IPS-20b (cell line): ENCODE results near the gene BRINP1.
A peak's percentile ranks its signal among the peaks of the same experiment; 100 is the strongest.

Source experiments
- H3K27ac ChIP-seq: one replicate; pipeline ENCODE4 v1.5.1; 2013; ENCODE audit warnings: low read length
- H3K27me3 ChIP-seq: 2 replicates; pipeline ENCODE4 v1.6.1; 2013; ENCODE audit warnings: mild to moderate bottlenecking, low read length, inconsistent platforms; ENCODE audit not compliant: insufficient read depth
- H3K36me3 ChIP-seq: 2 replicates; pipeline ENCODE4 v1.6.1; 2013; ENCODE audit warnings: low read depth, mild to moderate bottlenecking, inconsistent platforms, low read length, moderate library complexity; ENCODE audit not compliant: insufficient read depth
- H3K4me1 ChIP-seq: 2 replicates; pipeline ENCODE4 v1.6.1; 2013; ENCODE audit warnings: mild to moderate bottlenecking, control low read depth, inconsistent platforms, low read length, moderate library complexity; ENCODE audit not compliant: insufficient read depth
- H3K4me3 ChIP-seq: 2 replicates; pipeline ENCODE4 v1.5.1; 2013; ENCODE audit warnings: mild to moderate bottlenecking, low read length, inconsistent platforms
- H3K9ac ChIP-seq: 2 replicates; pipeline ENCODE4 v1.6.1; 2013; ENCODE audit warnings: low read depth, mild to moderate bottlenecking, inconsistent platforms, low read length, moderate library complexity
- H3K9me3 ChIP-seq: 2 replicates; pipeline ENCODE4 v1.6.1; 2013; ENCODE audit warnings: mild to moderate bottlenecking, low read depth, low read length, inconsistent platforms; ENCODE audit not compliant: insufficient read depth

BRINP1 gene

GRCh38 chr9:119368681-119369581 lies at the start of gene BRINP1:
Gene BRINP1 (minus strand): TSS chr9:119369435. CDS start chr9:119313355, 56,080 bp downstream.
- no peaks in the 10 kb centered on the region for H3K9me3 ChIP-seq
- no peak within 1 kb of the TSS for H3K27ac ChIP-seq
- peak within 1 kb of the TSS; percentile 61; the same call in 1 of the 2 replicates for H3K9ac ChIP-seq
- H3K36me3 ChIP-seq, result no peaks in the 10 kb centered on the region
- peak within 1 kb of the TSS; percentile 90 for H3K4me3 ChIP-seq
- H3K4me1 ChIP-seq, result peaks cover 23% of the 10 kb centered on the region; the same call in 1 of the 2 replicates
- peaks cover 53% of the 10 kb centered on the region for H3K27me3 ChIP-seq

GRCh38 chr9:119418721-119419120 lies 49.5 kb upstream of the BRINP1 start:
- Histone ChIP-seq H3K27me3 (no peaks in the 10 kb centered on the region), H3K27ac (no peak overlapping the region), H3K4me3 (no peak overlapping the region), H3K9ac (no peak overlapping the region), H3K36me3 (no peaks in the 10 kb centered on the region), H3K4me1 (no peaks in the 10 kb centered on the region), H3K9me3 (no peaks in the 10 kb centered on the region)

- Histone ChIP-seq H3K27me3 (no peaks in the 10 kb centered on the region), H3K4me3 (no peak overlapping the region), H3K36me3 (no peaks in the 10 kb centered on the region), H3K27ac (no peak overlapping the region), H3K4me1 (no peaks in the 10 kb centered on the region), H3K9me3 (no peaks in the 10 kb centered on the region), H3K9ac (no peak overlapping the region)
Measured at GRCh38 chr9:119416793-119417192, 47.6 kb upstream of the BRINP1 start.

GRCh38 chr9:119412399-119412798 lies 43.2 kb upstream of the BRINP1 start:
- H3K9me3 ChIP-seq, result no peaks in the 10 kb centered on the region
- H3K27ac ChIP-seq, result no peak overlapping the region
- H3K4me3 ChIP-seq, result no peak overlapping the region
- no peaks in the 10 kb centered on the region for H3K36me3 ChIP-seq
- H3K4me1 ChIP-seq, result no peaks in the 10 kb centered on the region
- H3K27me3 ChIP-seq, result no peaks in the 10 kb centered on the region
- H3K9ac ChIP-seq, result no peak overlapping the region

- Histone ChIP-seq H3K36me3 (no peaks in the 10 kb centered on the region), H3K4me3 (no peak overlapping the region), H3K27me3 (no peaks in the 10 kb centered on the region), H3K9me3 (no peaks in the 10 kb centered on the region), H3K27ac (no peak overlapping the region), H3K4me1 (no peaks in the 10 kb centered on the region), H3K9ac (no peak overlapping the region)
Measured at GRCh38 chr9:119409552-119409951, 40.3 kb upstream of the BRINP1 start.

GRCh38 chr9:119400606-119401005 lies 31.4 kb upstream of the BRINP1 start:
- Histone ChIP-seq H3K27me3 (no peaks in the 10 kb centered on the region), H3K9ac (no peak overlapping the region), H3K4me3 (no peak overlapping the region), H3K36me3 (no peaks in the 10 kb centered on the region), H3K9me3 (no peaks in the 10 kb centered on the region), H3K4me1 (no peaks in the 10 kb centered on the region), H3K27ac (no peak overlapping the region)

- Histone ChIP-seq H3K4me1 (no peaks in the 10 kb centered on the region; the same call in 1 of the 2 replicates), H3K27me3 (no peaks in the 10 kb centered on the region), H3K4me3 (no peak overlapping the region), H3K9ac (no peak overlapping the region), H3K9me3 (no peaks in the 10 kb centered on the region), H3K36me3 (no peaks in the 10 kb centered on the region), H3K27ac (no peak overlapping the region)
Measured at GRCh38 chr9:119398350-119398749, 29.1 kb upstream of the BRINP1 start.

- no peak overlapping the region for H3K27ac ChIP-seq
- H3K9ac ChIP-seq, result no peak overlapping the region
- H3K36me3 ChIP-seq, result no peaks in the 10 kb centered on the region
Measured at GRCh38 chr9:119391878-119392277, 22.6 kb upstream of the BRINP1 start.

GRCh38 chr9:119375892-119376291 lies 6.7 kb upstream of the BRINP1 start:
- no peaks in the 10 kb centered on the region for H3K9me3 ChIP-seq
- H3K4me3 ChIP-seq, result no peak overlapping the region
- no peak overlapping the region for H3K27ac ChIP-seq
- H3K27me3 ChIP-seq, result peaks cover 23% of the 10 kb centered on the region
- no peaks in the 10 kb centered on the region for H3K36me3 ChIP-seq
- no peak overlapping the region for H3K9ac ChIP-seq
- no peaks in the 10 kb centered on the region for H3K4me1 ChIP-seq

More at GRCh38 chr9:119391878-119392277, 22.6 kb upstream of the BRINP1 start:
- H3K4me1 ChIP-seq, result no peaks in the 10 kb centered on the region; the same call in 1 of the 2 replicates
- H3K4me3 ChIP-seq, result no peak overlapping the region
- no peaks in the 10 kb centered on the region for H3K27me3 ChIP-seq
- H3K9me3 ChIP-seq, result no peaks in the 10 kb centered on the region

- Histone ChIP-seq H3K9ac (no peak overlapping the region), H3K27me3 (peaks cover 50% of the 10 kb centered on the region), H3K4me3 (no peak overlapping the region), H3K27ac (no peak overlapping the region), H3K9me3 (no peaks in the 10 kb centered on the region), H3K4me1 (peaks cover 8% of the 10 kb centered on the region; the same call in 1 of the 2 replicates), H3K36me3 (no peaks in the 10 kb centered on the region)
Measured at GRCh38 chr9:119372951-119373350, 3.7 kb upstream of the BRINP1 start.

- Histone ChIP-seq H3K36me3 (no peaks in the 10 kb centered on the region), H3K4me3 (0 out of 2 replicates have a peak overlapping the region, but pooled peaks have one; percentile 90), H3K9ac (no peak overlapping the region), H3K27ac (no peak overlapping the region), H3K4me1 (peaks cover 11% of the 10 kb centered on the region; the same call in 1 of the 2 replicates), H3K27me3 (peaks cover 53% of the 10 kb centered on the region), H3K9me3 (no peaks in the 10 kb centered on the region)
Measured at GRCh38 chr9:119370816-119371215, 1.6 kb upstream of the BRINP1 start.
